ENCODE results near the gene TMEM256. TPM values are rescaled to one million over a fixed set of nuclear protein-coding genes. Genes with fewer than 3 reads are reported as not detected.

Gene TMEM256
- total and polyA plus RNA-seq, 9 of the 15 experiments (the other 6 are each of a cell fraction or from before 2014, with no cell fraction given) = 43.4 to 177 (median 68.5) TPM

DNA sequence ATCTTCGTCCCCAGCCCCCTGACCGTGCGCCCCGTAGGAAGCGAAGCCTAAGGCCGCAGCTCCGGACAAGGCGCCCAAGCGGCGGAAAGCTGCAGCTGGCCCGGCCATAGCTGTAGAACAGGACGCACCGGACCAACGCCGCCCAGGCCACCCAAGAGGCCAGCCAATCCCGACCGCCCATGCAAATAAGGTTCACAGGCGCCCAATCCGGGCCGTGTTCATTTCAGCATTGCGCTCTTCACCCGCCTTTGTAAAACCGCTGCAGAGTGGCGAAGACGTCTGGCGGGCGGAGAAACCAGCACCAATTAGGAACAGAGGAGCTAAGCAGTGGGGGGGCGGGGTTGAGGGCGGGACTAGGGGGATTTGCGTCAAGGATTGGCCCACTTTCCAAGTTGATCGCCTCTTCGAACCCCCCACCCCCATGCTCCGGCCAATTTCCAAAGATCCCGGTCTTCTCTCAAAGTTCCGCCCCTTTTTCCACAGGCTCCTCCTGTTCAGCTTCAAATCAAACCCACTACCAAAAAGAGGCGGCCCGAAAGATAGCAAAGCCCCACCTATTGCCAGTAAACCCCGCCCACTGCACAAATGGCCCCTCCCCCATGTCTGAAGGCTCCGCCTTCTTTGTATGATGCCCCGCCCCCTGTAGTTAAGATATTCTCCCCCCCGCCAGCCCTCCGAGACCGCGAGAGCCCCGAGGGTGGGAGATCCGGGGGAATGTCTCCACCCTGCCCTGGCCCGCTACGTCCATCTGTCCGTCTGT lies at the start of gene TMEM256 (continued):
- no peak for TF ChIP-seq GABPB2 (CRISPR knock-in tag; conservative IDR thresholded peaks at IDR 0.05)
- no peak for TF ChIP-seq ETS2 (tag; IDR thresholded peaks at IDR 0.05; ENCODE audit: borderline replicate concordance, poor library complexity, severe bottlenecking)
- peak; percentile 79 for TF ChIP-seq CXXC5 (CRISPR knock-in tag; IDR thresholded peaks at IDR 0.05)
- TF ChIP-seq, protein P1, sequence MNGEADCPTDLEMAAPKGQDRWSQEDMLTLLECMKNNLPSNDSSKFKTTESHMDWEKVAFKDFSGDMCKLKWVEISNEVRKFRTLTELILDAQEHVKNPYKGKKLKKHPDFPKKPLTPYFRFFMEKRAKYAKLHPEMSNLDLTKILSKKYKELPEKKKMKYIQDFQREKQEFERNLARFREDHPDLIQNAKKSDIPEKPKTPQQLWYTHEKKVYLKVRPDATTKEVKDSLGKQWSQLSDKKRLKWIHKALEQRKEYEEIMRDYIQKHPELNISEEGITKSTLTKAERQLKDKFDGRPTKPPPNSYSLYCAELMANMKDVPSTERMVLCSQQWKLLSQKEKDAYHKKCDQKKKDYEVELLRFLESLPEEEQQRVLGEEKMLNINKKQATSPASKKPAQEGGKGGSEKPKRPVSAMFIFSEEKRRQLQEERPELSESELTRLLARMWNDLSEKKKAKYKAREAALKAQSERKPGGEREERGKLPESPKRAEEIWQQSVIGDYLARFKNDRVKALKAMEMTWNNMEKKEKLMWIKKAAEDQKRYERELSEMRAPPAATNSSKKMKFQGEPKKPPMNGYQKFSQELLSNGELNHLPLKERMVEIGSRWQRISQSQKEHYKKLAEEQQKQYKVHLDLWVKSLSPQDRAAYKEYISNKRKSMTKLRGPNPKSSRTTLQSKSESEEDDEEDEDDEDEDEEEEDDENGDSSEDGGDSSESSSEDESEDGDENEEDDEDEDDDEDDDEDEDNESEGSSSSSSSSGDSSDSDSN (IDR thresholded peaks at IDR 0.05; ENCODE audit: borderline replicate concordance in 1 of 2, low read depth in 2 of 2, low read length in 2 of 2) = peak; percentile 45 to 88; a peak in 2 of 4 replicates
- TF ChIP-seq, protein P2, sequence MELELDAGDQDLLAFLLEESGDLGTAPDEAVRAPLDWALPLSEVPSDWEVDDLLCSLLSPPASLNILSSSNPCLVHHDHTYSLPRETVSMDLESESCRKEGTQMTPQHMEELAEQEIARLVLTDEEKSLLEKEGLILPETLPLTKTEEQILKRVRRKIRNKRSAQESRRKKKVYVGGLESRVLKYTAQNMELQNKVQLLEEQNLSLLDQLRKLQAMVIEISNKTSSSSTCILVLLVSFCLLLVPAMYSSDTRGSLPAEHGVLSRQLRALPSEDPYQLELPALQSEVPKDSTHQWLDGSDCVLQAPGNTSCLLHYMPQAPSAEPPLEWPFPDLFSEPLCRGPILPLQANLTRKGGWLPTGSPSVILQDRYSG (tag; conservative IDR thresholded peaks at IDR 0.05; ENCODE audit: low read depth) = no peak
- no peak for TF ChIP-seq TFAM (CRISPR knock-in tag; conservative IDR thresholded peaks at IDR 0.05)
- TF ChIP-seq, protein P3, sequence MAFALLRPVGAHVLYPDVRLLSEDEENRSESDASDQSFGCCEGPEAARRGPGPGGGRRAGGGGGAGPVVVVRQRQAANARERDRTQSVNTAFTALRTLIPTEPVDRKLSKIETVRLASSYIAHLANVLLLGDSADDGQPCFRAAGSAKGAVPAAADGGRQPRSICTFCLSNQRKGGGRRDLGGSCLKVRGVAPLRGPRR (CRISPR knock-in tag; IDR thresholded peaks at IDR 0.05) = no peak
- TF ChIP-seq POLR2AphosphoS5 (IDR thresholded peaks at IDR 0.05; ENCODE audit: control insufficient read depth, insufficient read depth, low read depth, low read length) = peak; percentile 49; the same call in 1 of the 2 replicates
- no peak for TF ChIP-seq KLF10 (CRISPR knock-in tag; IDR thresholded peaks at IDR 0.05)
- no peak for TF ChIP-seq HIVEP1 (CRISPR knock-in tag; IDR thresholded peaks at IDR 0.05)
- no peak for TF ChIP-seq TEAD4 (IDR thresholded peaks at IDR 0.05; ENCODE audit: low read length)
- TF ChIP-seq TEAD4 (CRISPR knock-in tag; IDR thresholded peaks at IDR 0.05; ENCODE audit: borderline replicate concordance) = no peak
- TF ChIP-seq SREBF2 (CRISPR knock-in tag; IDR thresholded peaks at IDR 0.05) = no peak
- 0 out of 2 replicates have a peak, but pooled peaks have one; percentile 44 for TF ChIP-seq CREM (IDR thresholded peaks at IDR 0.05; ENCODE audit: low read depth)
- no peak for TF ChIP-seq TRIM28 (IDR thresholded peaks at IDR 0.05)
- TF ChIP-seq PURB (CRISPR knock-in tag; IDR thresholded peaks at IDR 0.05; ENCODE audit: low read depth) = no peak
- TF ChIP-seq XRCC4 (IDR thresholded peaks at IDR 0.05; ENCODE audit: extremely low read depth, insufficient read depth, insufficient read length) = no peak
- TF ChIP-seq CCAR2 (IDR thresholded peaks at IDR 0.05; ENCODE audit: low read depth, low read length) = no peak
- TF ChIP-seq SMARCC2 (IDR thresholded peaks at IDR 0.05; ENCODE audit: low read depth) = peak; percentile 30; the same call in 1 of the 2 replicates
- TF ChIP-seq NRF1 (conservative IDR thresholded peaks at IDR 0.05 in 1 of 2, IDR thresholded peaks at IDR 0.05 in 1 of 2) = peak; percentile 53 to 65; a peak in 3 of 4 replicates
- TF ChIP-seq ZKSCAN3 (CRISPR knock-in tag; IDR thresholded peaks at IDR 0.05) = no peak
- TF ChIP-seq NFXL1 (CRISPR knock-in tag; IDR thresholded peaks at IDR 0.05) = no peak
- TF ChIP-seq HDGF (IDR thresholded peaks at IDR 0.05) = no peak
- TF ChIP-seq, protein P4, sequence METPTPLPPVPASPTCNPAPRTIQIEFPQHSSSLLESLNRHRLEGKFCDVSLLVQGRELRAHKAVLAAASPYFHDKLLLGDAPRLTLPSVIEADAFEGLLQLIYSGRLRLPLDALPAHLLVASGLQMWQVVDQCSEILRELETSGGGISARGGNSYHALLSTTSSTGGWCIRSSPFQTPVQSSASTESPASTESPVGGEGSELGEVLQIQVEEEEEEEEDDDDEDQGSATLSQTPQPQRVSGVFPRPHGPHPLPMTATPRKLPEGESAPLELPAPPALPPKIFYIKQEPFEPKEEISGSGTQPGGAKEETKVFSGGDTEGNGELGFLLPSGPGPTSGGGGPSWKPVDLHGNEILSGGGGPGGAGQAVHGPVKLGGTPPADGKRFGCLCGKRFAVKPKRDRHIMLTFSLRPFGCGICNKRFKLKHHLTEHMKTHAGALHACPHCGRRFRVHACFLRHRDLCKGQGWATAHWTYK (CRISPR knock-in tag; IDR thresholded peaks at IDR 0.05) = no peak
- no peak for TF ChIP-seq CBX1 (IDR thresholded peaks at IDR 0.05; ENCODE audit: low read depth)
